ENCODE results near the gene ZSWIM6.

ZSWIM6 gene

DNA sequence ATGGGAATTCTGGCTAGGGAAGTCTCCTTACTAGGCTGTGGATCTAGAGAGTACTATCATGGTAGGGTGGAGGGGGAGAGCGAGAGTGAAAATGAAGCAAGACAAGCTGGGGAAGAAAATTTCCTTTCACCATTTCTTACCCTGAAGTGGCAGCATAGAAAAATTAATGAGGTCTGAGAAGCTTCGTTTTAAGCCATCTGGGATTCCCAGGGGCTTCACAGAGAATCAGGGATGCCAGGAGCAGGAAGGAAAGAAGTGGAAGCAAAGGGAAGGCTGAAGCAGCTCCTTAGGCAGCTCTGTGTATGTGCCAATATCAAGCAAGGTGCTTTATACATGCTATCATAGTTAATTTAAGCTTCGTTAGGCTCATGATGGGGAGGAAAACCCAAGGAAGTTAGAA, 169.9 kb downstream of the ZSWIM6 start:
- ChIA-PET CTCF (interaction anchor here (1.0 to 1.5 kb wide), 3 partner anchors 9 to 157 kb away, joined by 3 to 4 read pairs (median 3); no protein-coding TSS in a partner anchor), POLR2A (no interaction called here)
- no peak for DNase-seq (ENCODE audit: low read depth, low spot score)
- H3K4me3 ChIP-seq (ENCODE audit: low read depth, low read length): no peak overlapping the region
- TF ChIP-seq, protein P1, sequence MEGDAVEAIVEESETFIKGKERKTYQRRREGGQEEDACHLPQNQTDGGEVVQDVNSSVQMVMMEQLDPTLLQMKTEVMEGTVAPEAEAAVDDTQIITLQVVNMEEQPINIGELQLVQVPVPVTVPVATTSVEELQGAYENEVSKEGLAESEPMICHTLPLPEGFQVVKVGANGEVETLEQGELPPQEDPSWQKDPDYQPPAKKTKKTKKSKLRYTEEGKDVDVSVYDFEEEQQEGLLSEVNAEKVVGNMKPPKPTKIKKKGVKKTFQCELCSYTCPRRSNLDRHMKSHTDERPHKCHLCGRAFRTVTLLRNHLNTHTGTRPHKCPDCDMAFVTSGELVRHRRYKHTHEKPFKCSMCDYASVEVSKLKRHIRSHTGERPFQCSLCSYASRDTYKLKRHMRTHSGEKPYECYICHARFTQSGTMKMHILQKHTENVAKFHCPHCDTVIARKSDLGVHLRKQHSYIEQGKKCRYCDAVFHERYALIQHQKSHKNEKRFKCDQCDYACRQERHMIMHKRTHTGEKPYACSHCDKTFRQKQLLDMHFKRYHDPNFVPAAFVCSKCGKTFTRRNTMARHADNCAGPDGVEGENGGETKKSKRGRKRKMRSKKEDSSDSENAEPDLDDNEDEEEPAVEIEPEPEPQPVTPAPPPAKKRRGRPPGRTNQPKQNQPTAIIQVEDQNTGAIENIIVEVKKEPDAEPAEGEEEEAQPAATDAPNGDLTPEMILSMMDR (IDR thresholded peaks at IDR 0.05; ENCODE audit: insufficient read depth, low read length, missing control alignments): no peak

DNA sequence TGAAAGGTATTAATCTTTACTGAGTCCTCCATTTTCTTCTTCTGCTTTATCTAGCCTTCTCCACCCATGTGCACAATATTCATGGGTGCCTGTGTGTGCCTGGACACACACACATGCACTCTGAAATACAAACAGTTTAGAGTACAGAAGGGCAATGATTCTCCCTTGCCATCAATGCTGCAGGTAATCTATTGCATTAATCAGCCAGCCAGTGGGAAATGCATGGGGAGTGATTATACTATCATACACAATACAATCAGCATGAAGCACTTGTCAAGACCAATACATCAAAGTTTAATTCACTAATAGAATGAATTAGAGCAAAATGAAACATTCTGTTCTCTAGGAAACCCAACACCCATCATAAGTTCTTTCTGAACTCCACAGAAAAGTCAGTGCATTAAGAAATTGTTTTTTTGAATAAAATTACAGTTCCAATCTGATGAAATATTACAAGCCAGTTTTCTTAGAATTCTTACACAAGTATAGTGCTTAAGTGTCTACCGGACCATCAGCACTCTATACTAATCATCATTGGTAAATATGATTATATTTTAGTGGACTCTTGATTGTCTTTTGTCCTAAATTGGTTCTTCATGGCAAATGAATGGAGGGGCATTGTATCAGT, 172.2 kb downstream of the ZSWIM6 start:
- DNase-seq (ENCODE audit: low read depth, low spot score): no peak
- TF ChIP-seq, protein P1 (IDR thresholded peaks at IDR 0.05; ENCODE audit: insufficient read depth, low read length, missing control alignments): no peak
- POLR2A ChIA-PET: no interaction called here
- CTCF ChIA-PET: no interaction called here
- no peak overlapping the region for H3K4me3 ChIP-seq (ENCODE audit: low read depth, low read length)

GRCh38 chr5:61505281-61505680, 173.2 kb downstream of the ZSWIM6 start:
- TF ChIP-seq, protein P1 (IDR thresholded peaks at IDR 0.05; ENCODE audit: insufficient read depth, low read length, missing control alignments): no peak
- POLR2A ChIA-PET: no interaction called here
- H3K4me3 ChIP-seq (ENCODE audit: low read depth, low read length): no peak overlapping the region
- DNase-seq (ENCODE audit: low read depth, low spot score): no peak
- CTCF ChIA-PET: no interaction called here

DNA sequence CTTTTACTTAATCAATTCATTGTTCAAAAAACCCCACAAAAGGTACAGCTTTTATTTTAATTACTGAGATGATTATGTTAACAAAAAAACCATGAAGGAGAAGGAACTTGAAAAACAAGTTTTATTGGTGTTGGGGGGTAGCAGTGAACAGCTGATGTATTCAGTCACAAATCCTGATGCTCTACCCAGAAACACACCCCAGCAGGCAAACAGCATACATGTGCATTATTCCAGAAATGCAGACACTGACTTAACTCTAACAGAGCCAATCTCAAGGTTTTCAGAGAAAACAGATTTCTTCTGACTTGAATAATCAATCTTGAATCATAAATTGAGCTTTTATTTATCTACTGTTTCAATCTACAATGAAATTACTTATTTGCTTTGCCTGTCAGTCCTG, 175.2 kb downstream of the ZSWIM6 start:
- TF ChIP-seq, protein P1 (IDR thresholded peaks at IDR 0.05; ENCODE audit: insufficient read depth, low read length, missing control alignments): no peak
- DNase-seq (ENCODE audit: low read depth, low spot score): no peak
- POLR2A ChIA-PET: no interaction called here
- H3K4me3 ChIP-seq (ENCODE audit: low read depth, low read length): no peak overlapping the region
- CTCF ChIA-PET: no interaction called here

DNA sequence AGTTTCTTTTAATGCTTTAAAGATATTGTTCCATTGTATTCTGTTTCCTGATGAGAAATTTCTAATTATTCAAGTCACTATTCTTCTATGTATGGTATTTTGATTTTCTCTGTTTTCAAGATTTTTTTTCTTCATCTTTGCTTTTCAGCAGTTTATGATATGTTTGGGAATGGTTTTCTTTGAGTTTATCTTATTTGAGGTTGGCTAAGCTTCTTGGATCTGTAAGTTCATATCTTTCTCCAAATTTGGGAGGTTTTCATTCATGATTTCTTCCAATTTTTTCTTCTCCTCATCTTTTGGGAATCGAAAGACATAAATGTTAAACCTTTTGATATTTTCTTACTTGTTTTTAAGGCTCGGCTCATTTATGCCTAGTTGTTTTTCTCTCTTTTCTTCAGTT, 184.9 kb downstream of the ZSWIM6 start:
- DNase-seq (ENCODE audit: low read depth, low spot score): no peak
- POLR2A ChIA-PET: no interaction called here
- TF ChIP-seq, protein P1 (IDR thresholded peaks at IDR 0.05; ENCODE audit: insufficient read depth, low read length, missing control alignments): no peak
- H3K4me3 ChIP-seq (ENCODE audit: low read depth, low read length): no peak overlapping the region
- CTCF ChIA-PET: no interaction called here

DNA sequence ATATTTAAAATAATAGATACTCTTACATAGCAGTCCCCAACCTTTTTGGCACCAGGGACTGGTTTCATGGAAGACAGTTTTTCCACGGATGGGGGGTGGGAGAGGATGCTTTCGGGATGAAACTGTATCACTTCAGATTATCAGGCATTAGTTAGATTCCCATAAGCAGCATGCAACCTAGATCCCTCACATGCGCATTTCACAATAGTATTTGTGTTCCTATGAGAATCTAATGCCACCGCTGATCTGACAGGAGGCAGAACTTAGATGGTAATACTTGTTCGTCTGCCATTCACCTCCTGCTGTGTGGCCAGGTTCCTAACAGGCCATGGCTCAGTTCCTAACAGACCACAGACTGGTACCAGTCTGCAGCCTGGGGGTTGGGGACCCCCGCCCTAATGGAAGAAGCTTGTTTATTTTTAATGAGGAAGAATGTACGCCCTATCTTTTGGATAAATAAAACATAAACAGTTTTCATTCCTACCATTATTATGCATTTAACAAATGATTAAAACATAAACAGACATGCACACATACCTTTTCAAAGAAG, 187.7 kb downstream of the ZSWIM6 start:
- CTCF ChIA-PET: no interaction called here
- DNase-seq (ENCODE audit: low read depth, low spot score): no peak
- H3K4me3 ChIP-seq (ENCODE audit: low read depth, low read length): no peak overlapping the region
- POLR2A ChIA-PET: no interaction called here
- TF ChIP-seq, protein P1 (IDR thresholded peaks at IDR 0.05; ENCODE audit: insufficient read depth, low read length, missing control alignments): no peak

All from AG04449 (cell line).